Panc1 (cell line): ENCODE data around the gene YES1. TPM values are rescaled to one million over a fixed set of nuclear protein-coding genes. Genes with fewer than 3 reads are reported as not detected.
"Not testable (repeated sequence)": the region's sequence is repeated elsewhere in the genome, so short reads cannot be mapped to it uniquely, and the experiment has no call there.

Experiments used
- ATAC-seq: fragments of 200-7000 bp; cut with Tn5 transposase; 2 replicates; pipeline ENCODE4 v1.9.1; 2020; ENCODE audit warnings: mild to moderate bottlenecking, moderate library complexity
- BruUV-seq: library from RNA; stranded (reverse); fragments of 400-500 nt; replicated peaks from 2 replicates; lab custom pipeline; 2021; lab: Mats Ljungman, UMichigan
- CTCF ChIA-PET: fragments of 300-600 bp; sonication (Branson Sonifier 250); formaldehyde crosslinking; loops from one replicate; lab custom pipeline; 2022; ENCODE audit warnings: antibody characterized with exemption; lab: Charles Lee
- POLR2A ChIA-PET: fragments of 300-600 bp; sonication (Branson Sonifier 250); formaldehyde crosslinking; loops from one replicate; lab custom pipeline; 2022; ENCODE audit warnings: antibody characterized with exemption; lab: Charles Lee
- DNase-seq: peaks from one replicate; pipeline ENCODE4 v3.0.0-alpha.2; 2010; ENCODE audit warnings: low read depth, low spot score
- H3K27ac ChIP-seq: 2 replicates; pipeline ENCODE4 v1.5.1; 2011; ENCODE audit warnings: mild to moderate bottlenecking, low read length, inconsistent platforms
- H3K27me3 ChIP-seq: fragments of 200-500 bp; sonication (Bioruptor generic); 2 replicates; pipeline ENCODE4 v1.6.0; 2014; ENCODE audit warnings: low read length, inconsistent platforms; ENCODE audit not compliant: control insufficient read depth, insufficient read depth
- H3K36me3 ChIP-seq: fragments of 200-500 bp; sonication (Bioruptor generic); 2 replicates; pipeline ENCODE4 v1.5.1; 2014; ENCODE audit warnings: inconsistent platforms, mild to moderate bottlenecking, low read length, moderate library complexity; ENCODE audit not compliant: control insufficient read depth, insufficient read depth
- H3K4me1 ChIP-seq: 2 replicates; pipeline ENCODE4 v1.5.1; 2011; ENCODE audit warnings: inconsistent platforms, mild to moderate bottlenecking, low read length, moderate library complexity; ENCODE audit not compliant: control insufficient read depth, insufficient read depth
- H3K4me3 ChIP-seq, 2 experiments: 2 replicates each; pipeline ENCODE4 v1.5.1; 2011 to 2012; ENCODE audit warnings: low read depth in 2 of 2, low read length in 2 of 2, mild to moderate bottlenecking in 2 of 2, inconsistent platforms in 1 of 2, moderate library complexity in 1 of 2
- H3K9me3 ChIP-seq: fragments of 200-500 bp; sonication (Bioruptor generic); 2 replicates; pipeline ENCODE4 v1.5.1; 2014; ENCODE audit warnings: low read depth, mild to moderate bottlenecking, inconsistent platforms, low read length, moderate library complexity; ENCODE audit not compliant: control insufficient read depth, insufficient read depth
- POLR2AphosphoS5 ChIP-seq: IDR thresholded peaks from 2 replicates; pipeline ENCODE4 v1.6.1; 2012; ENCODE audit warnings: mild to moderate bottlenecking, low read depth, low read length, moderate library complexity
- SIN3A ChIP-seq: IDR thresholded peaks from 2 replicates; pipeline ENCODE4 v1.6.1; 2012; ENCODE audit warnings: low read depth, mild to moderate bottlenecking, low read length, moderate library complexity, borderline replicate concordance; ENCODE audit not compliant: insufficient read depth
- TCF7L2 ChIP-seq: IDR thresholded peaks from 2 replicates; pipeline ENCODE4 v1.6.1; 2011; ENCODE audit warnings: mild to moderate bottlenecking, low read depth, low read length, inconsistent platforms
- in situ Hi-C: cut with HindIII; loops from 2 replicates; pipeline ENCODE4 v1.10.0; 2016; ENCODE audit warnings: low sequenced_read_pairs, low pct_unique_long_range_greater_than_20kb
- intact Hi-C: fragments of 100-400 bp; cut with micrococcal nuclease; formaldehyde crosslinking; loops from one replicate; pipeline ENCODE4 v1.10.0; 2022; ENCODE audit not compliant: unreplicated experiment
- total RNA-seq: library from RNA; stranded (reverse); gene quantifications from one replicate; pipeline ENCODE4 v1.2.1, GENCODE V29; 2021; ENCODE audit not compliant: unreplicated experiment
- TF ChIP-seq, protein P1 (sequence below): fragments of 450-650 bp; IDR thresholded peaks from 2 replicates; pipeline ENCODE4 v1.5.1; 2017; ENCODE audit warnings: mild to moderate bottlenecking
- TF ChIP-seq, protein P2 (sequence below), 2 experiments: IDR thresholded peaks; 2 replicates each; pipeline ENCODE4 v1.6.1; 2011 to 2012; ENCODE audit warnings: low read depth in 2 of 2, control low read depth in 1 of 2, low read length in 1 of 2, mild to moderate bottlenecking in 1 of 2, moderate library complexity in 1 of 2; ENCODE audit not compliant: insufficient read depth in 1 of 2

YES1 gene
- total RNA-seq, 1 experiment from 2014 or later = 91.6 TPM

DNA sequence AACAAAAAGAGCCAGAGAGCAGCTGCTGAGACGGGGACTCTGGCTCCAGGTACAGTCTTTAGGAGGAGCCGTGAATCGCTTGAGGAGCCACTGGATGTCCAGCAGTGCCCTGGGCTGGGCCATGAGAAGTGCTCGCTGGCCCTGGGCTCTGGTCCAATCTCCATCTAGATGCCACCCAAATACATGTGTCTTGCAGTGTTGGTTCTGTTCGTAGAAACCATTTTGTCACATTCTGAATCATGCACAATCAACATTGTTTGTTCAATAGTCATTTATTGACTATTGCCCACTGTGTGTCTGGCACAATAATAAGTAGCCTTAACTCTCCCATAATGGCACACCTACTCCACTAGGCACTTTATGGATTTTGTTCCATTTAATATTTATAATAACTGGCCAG lies 128.5 kb downstream of the YES1 start:
- peaks cover 4% of the 10 kb centered on the region for H3K36me3 ChIP-seq
- ATAC-seq = no peak
- DNase-seq = no peak
- ChIA-PET CTCF (interaction anchor here (0.6 kb wide), 1 partner anchor 29 kb away, joined by 3 read pairs; the partner anchor contains the start of gene ENOSF1), POLR2A (no interaction called here)
- H3K4me3 ChIP-seq = no peak overlapping the region
- no peaks in the 10 kb centered on the region for H3K4me1 ChIP-seq
- no TSS peak for BruUV-seq
- TF ChIP-seq SIN3A (no peak), POLR2AphosphoS5 (no peak), TCF7L2 (no peak)
- TF ChIP-seq, protein P1, sequence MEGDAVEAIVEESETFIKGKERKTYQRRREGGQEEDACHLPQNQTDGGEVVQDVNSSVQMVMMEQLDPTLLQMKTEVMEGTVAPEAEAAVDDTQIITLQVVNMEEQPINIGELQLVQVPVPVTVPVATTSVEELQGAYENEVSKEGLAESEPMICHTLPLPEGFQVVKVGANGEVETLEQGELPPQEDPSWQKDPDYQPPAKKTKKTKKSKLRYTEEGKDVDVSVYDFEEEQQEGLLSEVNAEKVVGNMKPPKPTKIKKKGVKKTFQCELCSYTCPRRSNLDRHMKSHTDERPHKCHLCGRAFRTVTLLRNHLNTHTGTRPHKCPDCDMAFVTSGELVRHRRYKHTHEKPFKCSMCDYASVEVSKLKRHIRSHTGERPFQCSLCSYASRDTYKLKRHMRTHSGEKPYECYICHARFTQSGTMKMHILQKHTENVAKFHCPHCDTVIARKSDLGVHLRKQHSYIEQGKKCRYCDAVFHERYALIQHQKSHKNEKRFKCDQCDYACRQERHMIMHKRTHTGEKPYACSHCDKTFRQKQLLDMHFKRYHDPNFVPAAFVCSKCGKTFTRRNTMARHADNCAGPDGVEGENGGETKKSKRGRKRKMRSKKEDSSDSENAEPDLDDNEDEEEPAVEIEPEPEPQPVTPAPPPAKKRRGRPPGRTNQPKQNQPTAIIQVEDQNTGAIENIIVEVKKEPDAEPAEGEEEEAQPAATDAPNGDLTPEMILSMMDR = no peak
- TF ChIP-seq, protein P2, sequence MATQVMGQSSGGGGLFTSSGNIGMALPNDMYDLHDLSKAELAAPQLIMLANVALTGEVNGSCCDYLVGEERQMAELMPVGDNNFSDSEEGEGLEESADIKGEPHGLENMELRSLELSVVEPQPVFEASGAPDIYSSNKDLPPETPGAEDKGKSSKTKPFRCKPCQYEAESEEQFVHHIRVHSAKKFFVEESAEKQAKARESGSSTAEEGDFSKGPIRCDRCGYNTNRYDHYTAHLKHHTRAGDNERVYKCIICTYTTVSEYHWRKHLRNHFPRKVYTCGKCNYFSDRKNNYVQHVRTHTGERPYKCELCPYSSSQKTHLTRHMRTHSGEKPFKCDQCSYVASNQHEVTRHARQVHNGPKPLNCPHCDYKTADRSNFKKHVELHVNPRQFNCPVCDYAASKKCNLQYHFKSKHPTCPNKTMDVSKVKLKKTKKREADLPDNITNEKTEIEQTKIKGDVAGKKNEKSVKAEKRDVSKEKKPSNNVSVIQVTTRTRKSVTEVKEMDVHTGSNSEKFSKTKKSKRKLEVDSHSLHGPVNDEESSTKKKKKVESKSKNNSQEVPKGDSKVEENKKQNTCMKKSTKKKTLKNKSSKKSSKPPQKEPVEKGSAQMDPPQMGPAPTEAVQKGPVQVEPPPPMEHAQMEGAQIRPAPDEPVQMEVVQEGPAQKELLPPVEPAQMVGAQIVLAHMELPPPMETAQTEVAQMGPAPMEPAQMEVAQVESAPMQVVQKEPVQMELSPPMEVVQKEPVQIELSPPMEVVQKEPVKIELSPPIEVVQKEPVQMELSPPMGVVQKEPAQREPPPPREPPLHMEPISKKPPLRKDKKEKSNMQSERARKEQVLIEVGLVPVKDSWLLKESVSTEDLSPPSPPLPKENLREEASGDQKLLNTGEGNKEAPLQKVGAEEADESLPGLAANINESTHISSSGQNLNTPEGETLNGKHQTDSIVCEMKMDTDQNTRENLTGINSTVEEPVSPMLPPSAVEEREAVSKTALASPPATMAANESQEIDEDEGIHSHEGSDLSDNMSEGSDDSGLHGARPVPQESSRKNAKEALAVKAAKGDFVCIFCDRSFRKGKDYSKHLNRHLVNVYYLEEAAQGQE (IDR thresholded peaks at IDR 0.05; ENCODE audit: insufficient read depth in 1 of 2, low read depth in 2 of 2, low read length in 1 of 2) = no peak
- H3K27me3 ChIP-seq = no peaks in the 10 kb centered on the region
- intact Hi-C loops (no loop called here), in situ Hi-C loops (no loop called here)
- H3K27ac ChIP-seq = no peak overlapping the region
- no peaks in the 10 kb centered on the region for H3K9me3 ChIP-seq

DNA sequence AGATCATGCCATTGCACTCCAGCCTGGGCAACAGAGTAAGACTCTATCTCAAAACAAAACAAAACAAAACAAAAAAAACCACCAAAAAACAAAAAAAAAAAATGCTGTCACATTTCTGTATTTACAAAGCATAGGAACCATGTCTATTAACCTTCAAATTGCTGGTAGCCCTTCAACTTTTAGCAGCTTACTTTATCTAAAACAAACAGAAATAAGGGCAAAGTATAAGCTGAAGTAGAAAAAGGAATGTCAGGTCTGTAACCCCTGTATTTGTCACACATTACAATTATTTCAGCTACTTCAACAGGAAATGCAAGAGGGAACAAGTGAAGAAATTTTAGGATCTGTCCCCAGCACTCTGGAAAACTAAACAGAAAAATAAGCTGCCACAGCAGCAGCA lies 129.2 kb downstream of the YES1 start:
- H3K27ac ChIP-seq = no peak overlapping the region
- H3K36me3 ChIP-seq = peaks cover 4% of the 10 kb centered on the region
- DNase-seq = no peak
- in situ Hi-C loops = no loop called here
- CTCF ChIA-PET = interaction anchor here (0.6 kb wide), 1 partner anchor 30 kb away, joined by 3 read pairs; the partner anchor contains the start of gene ENOSF1
- no peak for ATAC-seq
- POLR2A ChIA-PET = no interaction called here
- BruUV-seq = no TSS peak
- intact Hi-C loops = no loop called here
- no peaks in the 10 kb centered on the region for H3K9me3 ChIP-seq
- no peak overlapping the region for H3K4me3 ChIP-seq
- H3K4me1 ChIP-seq = no peaks in the 10 kb centered on the region
- TF ChIP-seq SIN3A (no peak), TCF7L2 (no peak), POLR2AphosphoS5 (no peak)
- TF ChIP-seq, protein P1 = no peak
- TF ChIP-seq, protein P2 (IDR thresholded peaks at IDR 0.05; ENCODE audit: insufficient read depth in 1 of 2, low read depth in 2 of 2, low read length in 1 of 2) = no peak
- no peaks in the 10 kb centered on the region for H3K27me3 ChIP-seq

DNA sequence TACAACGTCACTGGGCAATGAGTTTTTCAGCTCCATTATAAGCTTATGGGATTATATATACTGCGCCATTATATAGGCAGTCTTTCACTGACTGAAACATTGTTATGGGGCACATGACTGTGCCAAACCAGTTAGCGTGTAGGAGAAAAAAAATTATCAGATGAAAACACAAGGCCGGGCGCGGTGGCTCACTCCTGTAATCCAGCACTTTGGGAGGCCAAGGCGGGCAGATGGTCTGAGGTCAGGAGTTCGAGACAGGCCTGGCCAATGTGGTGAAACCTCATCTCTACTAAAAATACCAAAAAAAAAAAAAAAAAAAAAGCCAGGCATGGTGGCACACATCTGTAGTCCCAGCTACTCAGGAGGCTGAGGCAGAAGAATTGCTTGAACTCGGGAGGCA lies 129.6 kb downstream of the YES1 start:
- ATAC-seq, H3K27me3 ChIP-seq, BruUV-seq, H3K36me3 ChIP-seq, H3K9me3 ChIP-seq, intact Hi-C loops, H3K4me3 ChIP-seq, DNase-seq, CTCF ChIA-PET, in situ Hi-C loops, H3K27ac ChIP-seq, POLR2A ChIA-PET, H3K4me1 ChIP-seq: not testable (repeated sequence)
